Upper lobe of left lung (tissue), 4 donors: ENCODE measurements around the gene DPM2.

Experiments used
- EP300 ChIP-seq, 4 donors: sonication (generic); formaldehyde crosslinking; IDR thresholded peaks; one replicate each; pipeline ENCODE4 v1.5.1; 2017; ENCODE audit warnings: antibody characterized with exemption in 4 of 4, control low read depth in 2 of 4
- POLR2A ChIP-seq, 4 donors: fragments of 450-650 bp; IDR thresholded peaks; one replicate each; pipeline ENCODE4 v1.5.1; 2016 to 2017; ENCODE audit warnings: antibody characterized with exemption in 4 of 4, mild to moderate bottlenecking in 2 of 4
- POLR2AphosphoS5 ChIP-seq, 2 donors: sonication (generic); formaldehyde crosslinking; IDR thresholded peaks; one replicate each; pipeline ENCODE4 v1.5.1; 2017; ENCODE audit warnings: antibody characterized with exemption in 2 of 2
- TF ChIP-seq, protein P1 (sequence below), 6 experiments: fragments of 450-650 bp in 4 of 6; fragments of 200-600 bp in 2 of 6; sonication (generic) in 2 of 6; IDR thresholded peaks; one replicate each; pipeline ENCODE4 v1.5.1; 2016 to 2019; ENCODE audit warnings: antibody characterized with exemption in 6 of 6

DNA sequence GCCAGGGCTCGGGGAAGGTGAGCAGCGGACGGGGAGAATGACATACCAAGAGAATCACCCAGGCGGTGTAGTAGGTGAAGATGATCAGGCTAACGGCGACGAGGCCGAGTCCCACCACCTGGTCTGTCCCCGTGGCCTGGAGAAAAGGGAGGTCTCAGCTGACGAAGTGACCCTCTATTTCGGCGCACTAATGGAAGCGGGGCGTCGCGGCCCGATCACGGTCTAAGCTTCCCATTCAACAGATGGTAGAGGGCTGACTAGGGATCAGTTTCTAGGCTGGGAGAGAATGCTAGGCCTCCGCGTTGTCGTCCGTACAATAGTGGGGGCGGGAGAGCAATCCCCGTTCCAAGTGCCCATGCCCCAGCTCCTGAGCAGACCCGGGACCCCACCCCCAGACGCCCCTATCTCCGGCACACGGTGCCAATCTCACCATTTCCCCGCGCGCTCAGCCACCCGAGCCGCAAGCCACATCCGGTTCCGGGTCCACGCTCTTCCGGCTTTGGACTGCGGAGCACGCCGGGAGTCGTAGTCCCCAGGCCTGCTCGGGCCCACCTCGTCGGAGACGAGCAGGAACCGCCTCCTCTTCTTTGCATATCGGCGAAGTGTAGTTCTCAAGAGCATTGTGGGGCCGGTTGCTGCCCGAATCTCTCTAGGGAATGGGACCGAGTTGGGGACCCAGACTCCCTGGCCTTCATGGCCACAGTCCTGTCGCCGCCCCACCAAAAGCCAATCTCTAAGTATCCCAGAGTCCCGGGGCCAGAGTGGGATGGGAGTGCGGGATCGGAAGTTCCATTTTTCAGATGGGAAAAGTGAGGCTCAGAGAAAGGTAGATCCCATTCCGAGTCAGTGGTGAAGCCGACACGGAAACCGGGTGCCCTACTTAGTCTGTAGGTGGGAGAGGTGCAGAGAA lies at the start of gene DPM2:
- TF ChIP-seq, protein P1, sequence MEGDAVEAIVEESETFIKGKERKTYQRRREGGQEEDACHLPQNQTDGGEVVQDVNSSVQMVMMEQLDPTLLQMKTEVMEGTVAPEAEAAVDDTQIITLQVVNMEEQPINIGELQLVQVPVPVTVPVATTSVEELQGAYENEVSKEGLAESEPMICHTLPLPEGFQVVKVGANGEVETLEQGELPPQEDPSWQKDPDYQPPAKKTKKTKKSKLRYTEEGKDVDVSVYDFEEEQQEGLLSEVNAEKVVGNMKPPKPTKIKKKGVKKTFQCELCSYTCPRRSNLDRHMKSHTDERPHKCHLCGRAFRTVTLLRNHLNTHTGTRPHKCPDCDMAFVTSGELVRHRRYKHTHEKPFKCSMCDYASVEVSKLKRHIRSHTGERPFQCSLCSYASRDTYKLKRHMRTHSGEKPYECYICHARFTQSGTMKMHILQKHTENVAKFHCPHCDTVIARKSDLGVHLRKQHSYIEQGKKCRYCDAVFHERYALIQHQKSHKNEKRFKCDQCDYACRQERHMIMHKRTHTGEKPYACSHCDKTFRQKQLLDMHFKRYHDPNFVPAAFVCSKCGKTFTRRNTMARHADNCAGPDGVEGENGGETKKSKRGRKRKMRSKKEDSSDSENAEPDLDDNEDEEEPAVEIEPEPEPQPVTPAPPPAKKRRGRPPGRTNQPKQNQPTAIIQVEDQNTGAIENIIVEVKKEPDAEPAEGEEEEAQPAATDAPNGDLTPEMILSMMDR (IDR thresholded peaks at IDR 0.05) = peak in 1 of 6 experiments; percentile 6
- TF ChIP-seq POLR2AphosphoS5 (IDR thresholded peaks at IDR 0.05) (peak; percentile 84), EP300 (IDR thresholded peaks at IDR 0.05) (no peak), POLR2A (IDR thresholded peaks at IDR 0.05) (peak in 2 of 4 donors; percentile 63 to 74)
